HuH-7.5 (cell line): ENCODE data around the gene ATP6V0A1.
"Not testable (repeated sequence)": the region's sequence is repeated elsewhere in the genome, so short reads cannot be mapped to it uniquely, and the experiment has no call there.

Experiments used
- DNase-seq: peaks from one replicate; pipeline ENCODE4 v3.0.0; 2011; ENCODE audit warnings: low spot score

The ATP6V0A1 gene

GRCh38 chr17:42458497-42459255, at the start of gene ATP6V0A1:
TSS of gene ATP6V0A1 (plus strand) at chr17:42458878. CDS start at chr17:42460895, 2,017 bp downstream.
- DNase-seq, result peak; percentile 89

GRCh38 chr17:42409523-42410318, 49.0 kb upstream of the ATP6V0A1 start:
- no peak for DNase-seq

- no peak for DNase-seq
Observed at GRCh38 chr17:42410319-42410685, 48.4 kb upstream of the ATP6V0A1 start.

- DNase-seq, result no peak
Observed at GRCh38 chr17:42411361-42411760, 47.3 kb upstream of the ATP6V0A1 start.

- DNase-seq, result no peak
Observed at GRCh38 chr17:42411905-42412679, 46.6 kb upstream of the ATP6V0A1 start.

GRCh38 chr17:42413464-42414040, 45.1 kb upstream of the ATP6V0A1 start:
- DNase-seq, result no peak

DNA sequence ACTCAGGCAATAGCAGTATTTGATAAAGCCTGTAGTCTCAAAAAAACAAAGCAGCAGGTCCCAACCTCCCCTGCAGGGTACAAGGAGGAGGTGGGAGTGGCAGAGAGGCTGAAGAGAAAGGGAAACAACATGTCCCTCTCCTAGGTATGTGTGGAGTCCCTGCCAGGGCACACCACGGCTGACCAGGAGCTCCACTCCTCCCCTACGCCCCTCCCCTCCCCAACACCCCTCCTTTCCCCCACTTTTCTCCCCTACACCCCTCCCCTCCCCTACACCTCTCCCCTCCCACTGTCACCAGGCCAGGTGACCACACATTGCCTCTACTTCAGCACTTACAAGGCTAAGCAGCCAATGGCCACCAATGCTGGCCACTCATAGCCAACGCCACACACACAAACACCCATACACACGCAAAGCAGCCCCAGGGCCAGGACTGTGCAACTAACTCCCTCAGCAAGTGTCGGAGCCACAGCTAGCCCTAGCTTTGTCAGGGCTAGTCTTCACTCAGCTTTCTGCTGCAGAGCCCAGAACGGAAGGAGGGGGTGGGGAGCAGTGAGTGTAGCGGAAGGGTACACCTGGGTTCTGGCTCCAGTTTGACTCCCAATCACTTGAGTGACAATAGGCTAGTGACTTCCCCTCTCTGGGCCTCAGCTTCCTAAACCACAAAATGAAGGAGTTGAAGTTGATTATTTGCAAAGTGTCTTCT, 43.8 kb upstream of the ATP6V0A1 start:
- no peak for DNase-seq

- DNase-seq, result not testable (repeated sequence)
Observed at GRCh38 chr17:42417981-42418380, 40.7 kb upstream of the ATP6V0A1 start.

GRCh38 chr17:42421136-42421506, 37.6 kb upstream of the ATP6V0A1 start:
- DNase-seq, result no peak

DNA sequence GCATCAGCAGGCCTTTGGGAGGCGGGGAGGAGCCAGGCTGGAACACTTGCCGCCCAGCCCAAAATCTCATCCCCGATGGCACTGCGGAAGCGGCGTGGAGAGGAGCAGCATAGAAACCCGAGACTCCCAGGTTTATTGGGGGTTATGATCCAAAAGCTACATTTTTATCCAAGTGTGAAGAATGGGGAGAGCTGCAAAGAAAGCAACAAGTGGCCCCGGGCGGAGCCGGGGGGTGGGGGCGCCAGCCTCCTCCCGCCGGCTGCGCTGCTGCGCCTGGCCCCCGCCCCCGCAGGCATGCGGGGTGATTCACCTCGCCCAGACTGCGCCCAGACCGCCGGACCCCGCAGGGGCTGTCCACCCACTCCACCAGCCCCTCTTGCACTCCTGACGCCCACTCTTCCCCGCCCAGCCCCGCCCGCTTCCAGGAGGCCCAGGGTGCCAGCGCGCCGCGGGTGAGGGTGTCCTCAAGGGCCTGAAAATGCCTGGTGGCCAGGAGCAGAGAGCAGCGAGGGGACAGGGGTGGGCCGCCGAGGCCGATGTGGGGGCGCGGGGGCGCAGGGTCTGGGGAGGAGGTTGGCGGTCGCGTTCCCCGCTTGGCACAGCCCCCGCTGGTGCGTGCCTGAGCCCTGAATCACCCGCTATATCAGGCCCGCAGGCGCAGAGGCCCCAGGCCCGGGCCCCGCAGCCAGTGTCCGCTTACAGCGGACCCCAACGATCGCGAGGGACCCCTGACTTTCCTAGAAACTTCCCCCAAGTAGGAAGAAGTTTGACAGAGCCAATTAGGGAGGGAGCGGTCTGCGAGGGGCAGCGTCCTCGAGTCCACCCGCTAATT, 37.0 kb upstream of the ATP6V0A1 start:
- DNase-seq, result no peak

- DNase-seq, result no peak
Observed at GRCh38 chr17:42422412-42422957, 36.2 kb upstream of the ATP6V0A1 start.

- peak; percentile 92 for DNase-seq
Observed at GRCh38 chr17:42422958-42423712, 35.5 kb upstream of the ATP6V0A1 start, which contains the start of gene CAVIN1. TSS of gene CAVIN1 (minus strand) at chr17:42423256. CDS start at chr17:42423097, 159 bp downstream.

- no peak for DNase-seq
Observed at GRCh38 chr17:42423766-42424165, 34.9 kb upstream of the ATP6V0A1 start.

GRCh38 chr17:42424991-42425610, 33.6 kb upstream of the ATP6V0A1 start:
- no peak for DNase-seq

- no peak for DNase-seq
Observed at GRCh38 chr17:42428141-42428944, 30.3 kb upstream of the ATP6V0A1 start.

- DNase-seq, result no peak
Observed at GRCh38 chr17:42429726-42430447, 28.8 kb upstream of the ATP6V0A1 start.

DNA sequence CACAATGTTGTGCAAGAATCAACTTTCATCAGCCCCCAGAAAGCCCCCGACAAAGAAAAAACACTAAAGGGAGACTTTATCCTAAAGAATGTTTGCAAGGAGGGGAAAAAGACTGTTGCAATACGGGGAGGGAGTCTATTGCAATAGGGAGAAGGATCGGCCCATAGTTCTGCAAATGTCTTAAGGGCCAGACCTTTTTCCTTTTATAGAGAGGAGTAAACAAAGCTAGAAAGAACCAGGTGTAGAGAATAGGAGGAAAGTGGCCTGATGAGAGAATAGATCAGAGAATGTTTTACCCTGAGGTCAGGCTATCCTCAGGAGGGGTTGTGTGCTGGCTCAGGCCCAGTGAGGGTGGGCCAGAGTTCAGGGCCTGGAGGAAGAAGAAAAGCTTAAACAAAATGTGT, 26.9 kb upstream of the ATP6V0A1 start:
- no peak for DNase-seq

DNA sequence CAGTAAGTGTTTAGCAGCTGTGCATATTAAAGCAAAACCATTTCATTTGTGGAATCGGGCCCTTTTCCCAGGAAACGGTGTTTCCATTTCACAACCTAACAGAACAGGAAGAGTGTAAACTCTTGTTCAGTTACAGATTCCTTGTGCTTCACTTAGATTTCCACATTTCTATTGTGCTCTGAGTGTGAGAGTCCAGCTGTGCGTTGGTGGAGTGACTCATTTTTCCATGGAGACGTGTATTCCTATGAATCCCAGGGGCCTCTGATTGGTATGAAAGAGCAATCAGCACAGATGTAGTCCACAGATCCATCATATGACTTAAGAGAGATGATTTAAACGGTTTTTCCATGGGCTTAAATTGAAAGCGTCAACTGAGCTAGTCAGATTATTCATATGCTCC, 22.3 kb upstream of the ATP6V0A1 start:
- no peak for DNase-seq
